Stomach smooth muscle (tissue), 2 donors: ENCODE data around the gene ERVH48-1.
A peak's percentile ranks its signal among the peaks of the same experiment; 100 is the strongest.
"Not testable (repeated sequence)": the region's sequence is repeated elsewhere in the genome, so short reads cannot be mapped to it uniquely, and the experiment has no call there.

Experiments
- H3K27ac ChIP-seq: one replicate; pipeline ENCODE4 v1.7.0; 2013; ENCODE audit warnings: mild to moderate bottlenecking, low read length, inconsistent platforms
- H3K27me3 ChIP-seq, 2 donors: one replicate each; pipeline ENCODE4 v1.7.0; 2013; ENCODE audit warnings: low read length in 2 of 2; ENCODE audit not compliant: insufficient read depth in 2 of 2, control insufficient read depth in 1 of 2
- H3K36me3 ChIP-seq, 2 donors: one replicate each; pipeline ENCODE4 v1.7.0; 2013; ENCODE audit warnings: low read length in 2 of 2; ENCODE audit not compliant: control insufficient read depth in 2 of 2, insufficient read depth in 2 of 2
- H3K4me1 ChIP-seq: one replicate; pipeline ENCODE4 v1.7.0; 2013; ENCODE audit warnings: low read length; ENCODE audit not compliant: control insufficient read depth, insufficient read depth
- H3K4me3 ChIP-seq, 2 donors: one replicate each; pipeline ENCODE4 v1.7.0; 2013; ENCODE audit warnings: low read length in 2 of 2
- H3K9ac ChIP-seq, 2 donors: one replicate each; pipeline ENCODE4 v1.7.0; 2013; ENCODE audit warnings: low read length in 2 of 2, mild to moderate bottlenecking in 1 of 2
- H3K9me3 ChIP-seq, 2 donors: one replicate each; pipeline ENCODE4 v1.7.0; 2013; ENCODE audit warnings: low read length in 2 of 2; ENCODE audit not compliant: control insufficient read depth in 2 of 2
- donor health status: healthy.
- donor health status: Pancreatic carcinoma.

The ERVH48-1 gene

DNA sequence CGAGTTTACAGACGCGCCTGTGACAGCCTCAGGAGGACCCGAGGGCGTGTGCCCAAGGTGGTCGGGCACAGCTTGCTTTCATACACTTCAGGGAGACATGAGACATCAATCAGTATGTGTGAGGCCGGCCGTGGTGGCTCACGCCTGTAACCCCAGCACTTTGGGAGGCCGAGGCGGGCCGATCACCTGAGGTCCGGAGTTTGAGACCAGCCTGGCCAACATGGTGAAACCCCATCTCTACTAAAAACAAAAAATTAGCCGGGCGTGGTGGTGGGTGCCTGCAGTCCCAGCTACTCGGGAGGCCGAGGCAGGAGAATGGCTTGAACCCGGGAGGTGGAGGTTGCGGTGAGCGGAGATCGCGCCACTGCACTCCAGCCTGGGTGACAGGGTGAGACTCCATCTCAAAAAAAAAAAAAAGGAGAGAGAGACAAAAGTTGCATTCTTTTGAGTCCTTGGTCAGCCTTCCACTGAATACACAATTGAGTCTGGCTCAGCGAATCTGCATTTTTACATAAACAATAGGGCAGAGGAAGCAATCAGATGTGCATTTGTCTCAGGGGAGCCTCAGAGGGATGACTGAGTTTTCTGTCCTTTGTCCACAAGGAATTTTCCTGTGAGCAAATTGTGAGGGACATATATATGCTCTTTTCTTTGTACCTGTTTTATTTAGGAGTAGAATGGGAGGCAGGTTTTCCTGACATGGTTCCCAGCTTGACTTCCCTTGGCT lies 2.2 kb upstream of the ERVH48-1 start:
- not testable (repeated sequence) for H3K36me3 ChIP-seq

DNA sequence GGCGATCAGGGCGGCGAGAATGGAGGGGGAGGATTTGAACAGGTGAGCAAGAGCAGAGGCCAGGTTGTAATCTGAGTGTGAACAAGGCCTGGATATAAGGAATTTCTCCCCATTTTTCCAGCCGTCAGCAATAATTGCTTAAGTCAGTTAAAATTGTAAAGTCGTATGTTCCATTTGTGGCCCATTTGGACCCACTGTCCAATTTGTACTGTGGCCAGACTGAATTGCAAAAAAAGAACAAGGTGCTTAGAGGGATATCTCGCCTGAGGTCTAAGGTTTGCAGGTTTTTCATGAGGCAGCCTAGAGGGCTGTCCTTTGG lies 1.0 kb downstream of the ERVH48-1 start:
- Histone ChIP-seq H3K9me3 (no peaks in the 10 kb centered on the region), H3K9ac (no peak overlapping the region), H3K4me1 (peaks cover 7% of the 10 kb centered on the region), H3K27me3 (no peaks in the 10 kb centered on the region), H3K4me3 (peak overlapping the region in 1 of 2 donors; percentile 55), H3K36me3 (no peaks in the 10 kb centered on the region), H3K27ac (no peak overlapping the region)

More for the DNA sequence above, 2.2 kb upstream of the ERVH48-1 start:
- not testable (repeated sequence) for H3K9ac ChIP-seq, H3K27ac ChIP-seq, H3K9me3 ChIP-seq, H3K4me3 ChIP-seq, H3K4me1 ChIP-seq, H3K27me3 ChIP-seq

DNA sequence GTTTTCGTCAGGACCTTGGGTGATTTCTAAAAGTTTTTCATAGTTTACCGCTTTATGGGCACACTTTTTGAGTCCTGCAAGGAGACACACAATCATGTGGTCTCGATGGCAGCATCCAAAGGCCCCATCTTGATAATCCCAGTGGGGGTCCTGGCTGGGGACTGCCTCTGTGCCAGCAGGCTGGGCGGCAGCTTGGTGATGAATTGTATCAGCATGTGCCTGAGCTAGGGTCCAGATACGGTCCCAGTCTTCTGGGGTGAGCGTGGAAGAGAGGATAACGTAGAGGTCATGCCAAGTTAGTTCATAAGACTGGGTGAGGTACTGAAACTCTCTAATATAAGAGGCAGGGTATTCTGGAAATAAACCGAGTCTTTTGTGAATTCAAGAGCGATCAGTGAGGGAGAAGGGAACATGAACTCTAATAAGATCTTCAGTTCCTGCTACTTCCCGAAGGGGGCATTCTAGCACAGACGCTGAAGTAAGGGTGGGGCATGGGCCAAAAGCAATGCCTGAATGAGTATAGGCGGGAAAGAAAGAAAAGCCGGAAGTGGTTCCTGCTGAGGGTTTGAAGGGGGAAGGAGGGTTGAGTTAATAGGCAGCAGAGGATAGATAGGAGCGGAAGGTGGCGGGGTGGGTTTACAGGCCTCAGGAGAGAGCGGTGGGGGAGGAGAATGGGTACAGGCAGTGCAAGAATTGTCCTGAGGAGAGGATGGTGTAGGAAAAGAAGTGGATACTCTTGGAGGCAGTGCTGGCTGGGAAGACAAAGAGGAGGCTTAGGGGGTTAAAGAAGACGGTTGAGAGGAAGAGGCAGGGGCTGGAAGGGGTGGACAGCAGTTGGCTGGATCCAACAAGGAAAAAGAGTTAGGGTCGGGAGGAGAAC lies 1.6 kb downstream of the ERVH48-1 start:
- Histone ChIP-seq H3K4me1 (peaks cover 7% of the 10 kb centered on the region), H3K27me3 (no peaks in the 10 kb centered on the region), H3K9me3 (no peaks in the 10 kb centered on the region), H3K9ac (peak overlapping the region; percentile 21 to 56), H3K4me3 (peak overlapping the region; percentile 40 to 55), H3K36me3 (no peaks in the 10 kb centered on the region), H3K27ac (no peak overlapping the region)

DNA sequence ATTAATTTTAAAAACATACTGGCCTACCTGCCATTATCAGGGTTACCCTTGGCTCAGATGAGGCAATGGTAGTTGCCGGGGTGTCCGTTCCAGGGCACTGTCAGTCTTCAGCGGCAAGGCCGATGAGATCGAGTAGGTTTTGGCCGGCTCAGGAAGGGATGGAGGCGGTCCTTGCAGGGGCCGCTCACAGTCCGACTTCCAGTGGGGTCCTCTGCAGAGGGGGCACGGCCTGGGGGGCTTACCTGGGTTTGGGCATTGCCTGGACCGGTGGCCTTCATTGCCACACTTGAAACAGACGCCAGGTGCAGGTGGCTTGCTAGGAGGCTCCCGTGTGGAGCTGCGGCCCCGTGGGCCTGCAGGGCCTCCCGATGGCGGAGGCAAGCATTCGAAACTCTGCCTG lies 2.5 kb downstream of the ERVH48-1 start:
- no peaks in the 10 kb centered on the region for H3K27me3 ChIP-seq
- no peak overlapping the region for H3K4me3 ChIP-seq
- no peak overlapping the region for H3K27ac ChIP-seq
- H3K4me1 ChIP-seq: peaks cover 7% of the 10 kb centered on the region
- H3K9me3 ChIP-seq: no peaks in the 10 kb centered on the region
- H3K36me3 ChIP-seq: no peaks in the 10 kb centered on the region
- H3K9ac ChIP-seq: no peak overlapping the region

DNA sequence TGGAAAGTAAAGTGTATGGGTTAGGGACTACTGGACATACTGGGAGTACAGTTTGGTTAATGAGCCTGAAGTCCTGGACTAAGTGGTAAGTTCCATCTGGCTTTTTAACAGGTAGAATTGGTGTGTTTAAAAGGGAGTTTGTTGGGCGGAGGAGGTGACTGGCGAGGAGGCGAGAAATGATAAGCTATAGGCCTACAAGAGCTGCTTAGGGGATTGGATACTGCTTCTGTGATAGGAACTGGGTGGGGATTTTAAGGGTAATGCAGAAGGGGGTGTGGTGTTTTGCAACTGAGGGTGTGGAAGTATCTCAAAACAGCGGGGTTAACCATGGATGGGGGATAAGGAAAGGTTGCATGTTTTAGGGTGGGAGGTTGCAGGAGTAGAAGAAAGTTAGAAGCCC lies 3.5 kb downstream of the ERVH48-1 start:
- H3K27me3 ChIP-seq: no peaks in the 10 kb centered on the region
- no peak overlapping the region for H3K9ac ChIP-seq
- no peak overlapping the region for H3K27ac ChIP-seq
- no peaks in the 10 kb centered on the region for H3K9me3 ChIP-seq
- no peak overlapping the region for H3K4me3 ChIP-seq
- H3K4me1 ChIP-seq: peaks cover 7% of the 10 kb centered on the region
- H3K36me3 ChIP-seq: no peaks in the 10 kb centered on the region

DNA sequence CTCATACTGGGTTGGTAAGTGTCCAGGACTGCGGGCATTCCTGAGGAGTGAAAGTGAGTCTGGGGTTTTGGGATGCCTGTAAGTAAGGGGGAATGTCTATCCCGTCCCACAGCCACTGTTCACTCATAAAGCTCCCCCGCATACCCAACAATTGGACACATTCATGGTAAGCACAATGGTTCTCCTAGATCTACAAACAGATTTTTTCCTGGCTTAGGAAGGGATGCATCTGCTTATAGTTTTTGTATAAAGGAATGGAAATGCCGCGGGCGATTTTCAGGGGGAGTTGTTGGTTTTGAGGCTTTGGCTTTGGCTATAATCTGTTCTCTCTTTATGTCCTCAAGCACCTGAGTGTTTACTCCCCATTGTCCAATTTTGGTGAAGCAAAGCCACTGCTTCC lies 7.1 kb downstream of the ERVH48-1 start:
- no peak overlapping the region for H3K4me3 ChIP-seq
- H3K36me3 ChIP-seq: no peaks in the 10 kb centered on the region
- H3K27me3 ChIP-seq: no peaks in the 10 kb centered on the region
- peaks cover 2% of the 10 kb centered on the region for H3K4me1 ChIP-seq
- no peaks in the 10 kb centered on the region for H3K9me3 ChIP-seq
- H3K27ac ChIP-seq: no peak overlapping the region
- H3K9ac ChIP-seq: no peak overlapping the region

DNA sequence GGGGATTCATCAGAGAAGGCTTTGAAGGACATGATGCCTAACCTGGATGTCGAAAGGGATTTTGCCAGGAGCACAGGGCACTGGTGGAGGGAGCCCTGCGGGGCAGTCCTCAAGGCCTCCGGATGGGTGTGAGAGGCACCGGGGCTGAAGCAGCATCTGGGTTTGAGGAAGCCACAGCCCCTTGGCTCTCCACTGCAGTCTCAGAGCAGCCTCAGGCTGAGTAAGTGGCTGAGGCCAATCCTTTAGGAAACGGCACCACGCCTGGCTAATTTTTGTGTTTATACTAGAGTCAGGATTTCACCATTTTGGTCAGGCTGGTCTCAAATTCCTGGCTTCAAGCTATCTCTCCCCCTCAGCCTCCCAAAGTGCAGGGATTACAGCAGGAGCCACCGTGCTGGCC lies 12.0 kb downstream of the ERVH48-1 start:
- Histone ChIP-seq H3K4me1 (peaks cover 2% of the 10 kb centered on the region), H3K27me3 (no peaks in the 10 kb centered on the region), H3K4me3 (no peak overlapping the region), H3K9me3 (no peaks in the 10 kb centered on the region), H3K27ac (no peak overlapping the region), H3K9ac (no peak overlapping the region), H3K36me3 (peaks cover 15 to 18% of the 10 kb centered on the region in 2 donors)

DNA sequence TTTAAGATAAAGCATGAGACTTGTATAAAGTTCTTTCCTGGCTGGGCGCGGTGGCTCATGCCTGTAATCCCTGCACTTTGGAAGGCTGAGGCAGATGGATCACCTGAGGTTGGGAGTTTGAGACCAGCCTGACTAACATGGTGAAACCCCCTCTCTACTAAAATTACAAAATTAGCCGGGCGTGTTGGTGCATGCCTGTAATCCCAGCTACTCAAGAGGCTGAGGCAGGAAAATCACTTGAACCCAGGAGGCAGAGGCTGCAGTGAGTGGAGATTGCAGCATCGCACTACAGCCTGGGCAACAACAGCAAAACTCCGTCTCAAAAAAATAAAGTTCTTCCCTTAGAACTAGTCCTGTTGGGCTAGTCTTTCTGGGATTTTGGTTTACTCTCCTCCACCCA lies 13.5 kb downstream of the ERVH48-1 start:
- H3K9me3 ChIP-seq, H3K9ac ChIP-seq, H3K4me3 ChIP-seq, H3K27me3 ChIP-seq, H3K27ac ChIP-seq, H3K4me1 ChIP-seq: not testable (repeated sequence)
- peaks cover 16 to 20% of the 10 kb centered on the region in 2 donors for H3K36me3 ChIP-seq

DNA sequence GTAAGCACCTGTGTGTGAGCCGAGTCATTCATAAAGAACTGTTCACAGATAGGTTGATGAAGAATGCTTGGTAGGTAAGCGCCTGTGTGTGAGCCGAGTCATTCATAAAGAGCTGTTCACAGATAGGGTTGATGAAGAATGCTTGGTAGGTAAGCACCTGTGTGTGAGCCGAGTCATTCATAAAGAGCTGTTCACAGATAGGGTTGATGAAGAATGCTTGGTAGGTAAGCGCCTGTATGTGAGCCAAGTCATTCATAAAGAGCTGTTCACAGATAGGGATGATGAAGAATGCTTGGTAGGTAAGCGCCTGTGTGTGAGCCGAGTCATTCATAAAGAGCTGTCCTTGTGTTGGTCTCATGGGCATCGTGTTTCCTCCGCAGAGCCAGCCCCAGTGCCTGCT lies 16.9 kb downstream of the ERVH48-1 start:
- H3K4me3 ChIP-seq, H3K9me3 ChIP-seq, H3K27me3 ChIP-seq, H3K9ac ChIP-seq, H3K27ac ChIP-seq, H3K4me1 ChIP-seq: not testable (repeated sequence)
- H3K36me3 ChIP-seq: peaks cover 28 to 42% of the 10 kb centered on the region in 2 donors

DNA sequence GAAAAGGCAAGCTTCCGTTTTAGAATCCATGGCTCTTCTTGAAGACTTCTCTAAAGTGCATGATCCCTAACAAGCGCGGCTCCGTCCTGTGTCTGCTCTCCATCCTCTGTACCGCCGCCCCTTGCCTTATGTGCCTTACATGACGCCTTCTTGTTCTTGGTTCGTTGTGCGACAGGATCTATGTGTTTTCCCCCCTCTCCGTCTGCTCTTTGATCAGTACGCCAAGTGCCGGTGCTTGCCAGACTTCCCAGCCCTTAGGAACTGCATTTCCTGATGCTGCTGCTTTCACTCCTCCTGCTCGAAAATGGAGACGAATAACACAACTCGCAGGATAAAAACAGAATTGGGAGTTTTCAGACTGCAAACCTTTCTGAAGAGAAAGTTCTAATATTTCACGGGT lies 19.2 kb downstream of the ERVH48-1 start:
- no peaks in the 10 kb centered on the region for H3K9me3 ChIP-seq
- no peaks in the 10 kb centered on the region for H3K4me1 ChIP-seq
- H3K4me3 ChIP-seq: no peak overlapping the region
- H3K36me3 ChIP-seq: peaks cover 36 to 42% of the 10 kb centered on the region in 2 donors
- no peaks in the 10 kb centered on the region for H3K27me3 ChIP-seq
- no peak overlapping the region for H3K9ac ChIP-seq
- no peak overlapping the region for H3K27ac ChIP-seq

DNA sequence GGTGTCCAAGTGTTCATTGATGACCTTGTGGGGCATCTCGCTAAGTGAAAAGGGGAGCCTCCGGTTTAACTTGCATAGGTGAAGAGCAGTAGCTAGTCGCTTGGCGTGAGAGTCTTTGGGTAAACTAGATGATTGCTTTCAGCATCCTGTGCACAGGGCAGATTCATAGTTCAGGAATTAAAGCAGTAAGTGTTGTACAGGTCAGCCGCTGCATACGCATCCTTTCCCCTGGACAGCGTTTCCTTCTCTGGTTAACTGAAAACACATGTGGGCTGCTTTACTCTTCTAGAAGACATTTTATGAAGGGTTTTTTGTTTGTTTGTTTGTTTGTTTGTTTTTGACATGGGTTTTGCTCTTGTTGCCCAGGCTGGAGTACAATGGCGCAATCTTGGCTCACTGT lies 20.2 kb downstream of the ERVH48-1 start:
- no peaks in the 10 kb centered on the region for H3K27me3 ChIP-seq
- no peak overlapping the region for H3K27ac ChIP-seq
- H3K36me3 ChIP-seq: peaks cover 42 to 45% of the 10 kb centered on the region in 2 donors
- no peak overlapping the region for H3K9ac ChIP-seq
- H3K4me3 ChIP-seq: no peak overlapping the region
- no peaks in the 10 kb centered on the region for H3K4me1 ChIP-seq
- no peaks in the 10 kb centered on the region for H3K9me3 ChIP-seq
